Gastrocnemius medialis (tissue), 4 donors: Measurements from ENCODE around the gene ADSS1. TPM values are rescaled to one million over a fixed set of nuclear protein-coding genes. Genes with fewer than 3 reads are reported as not detected.

ENCODE experiments used
- ATAC-seq, 2 donors: fragments of 150-250 bp; one replicate each; pipeline ENCODE4 v1.9.1; 2016
- DNase-seq, 2 donors: peaks; one replicate each; pipeline ENCODE4 v3.0.0-alpha.2; 2019
- H3K27ac ChIP-seq, 4 donors: fragments of 200-600 bp; sonication (generic); 1 replicate in 1 of 4; 2 replicates in 3 of 4; pipeline ENCODE4 v1.5.1; 2016 to 2018; ENCODE audit warnings: mild to moderate bottlenecking in 2 of 4, moderate library complexity in 1 of 4
- H3K27me3 ChIP-seq, 3 donors: fragments of 200-600 bp; sonication (generic) in 2 of 3; 1 replicate in 1 of 3; 2 replicates in 2 of 3; pipeline versions ENCODE4 v1.5.1 to v1.6.0; 2016 to 2019; ENCODE audit warnings: mild to moderate bottlenecking in 1 of 3, moderate library complexity in 1 of 3
- H3K36me3 ChIP-seq, 2 donors: fragments of 200-600 bp; sonication (generic) in 1 of 2; one replicate each; pipeline ENCODE4 v1.5.1; 2017 to 2018
- H3K4me1 ChIP-seq, 2 donors: fragments of 200-600 bp; sonication (generic) in 1 of 2; one replicate each; pipeline ENCODE4 v1.5.1; 2016 to 2017; ENCODE audit warnings: mild to moderate bottlenecking in 2 of 2
- H3K4me3 ChIP-seq, 4 donors: fragments of 200-600 bp; sonication (generic) in 3 of 4; 1 replicate in 1 of 4; 2 replicates in 3 of 4; pipeline ENCODE4 v1.5.1; 2016 to 2019; ENCODE audit warnings: mild to moderate bottlenecking in 2 of 4
- H3K9me3 ChIP-seq, 3 donors: fragments of 200-600 bp; sonication (generic) in 2 of 3; 1 replicate in 1 of 3; 2 replicates in 2 of 3; pipeline ENCODE4 v1.5.1; 2016 to 2019
- CTCF ChIP-seq, 5 experiments: fragments of 450-650 bp in 3 of 5; fragments of 200-600 bp in 2 of 5; sonication (generic) in 2 of 5; IDR thresholded peaks in 4 of 5; conservative IDR thresholded peaks in 1 of 5; 1 replicate in 4 of 5; 2 replicates in 1 of 5; pipeline ENCODE4 v1.5.1; 2016 to 2019; ENCODE audit warnings: antibody characterized with exemption in 5 of 5, mild to moderate bottlenecking in 3 of 5, moderate library complexity in 3 of 5
- POLR2A ChIP-seq, 2 donors: fragments of 450-650 bp; IDR thresholded peaks; one replicate each; pipeline ENCODE4 v1.6.1; 2017; ENCODE audit warnings: antibody characterized with exemption in 2 of 2, mild to moderate bottlenecking in 2 of 2, moderate library complexity in 2 of 2
- in situ Hi-C, 4 donors: fragments of 200-750 bp; cut with MboI; loops; one replicate each; pipeline versions ENCODE4 v1.15.0 to v1.8.0; 2017; ENCODE audit warnings: low sequenced_read_pairs in 4 of 4
- intact Hi-C: fragments of 100-400 bp; cut with DNase I; formaldehyde crosslinking; loops from one replicate; pipeline ENCODE4 v1.15.1; 2023; ENCODE audit warnings: low total_unique reads
- total RNA-seq, 4 donors: library from RNA; depleted of rRNA; stranded (reverse); fragments of >200 nt; gene quantifications; one replicate each; pipeline versions ENCODE4 v1.1.0 to v1.2.3, GENCODE V29; 2016

The ADSS1 gene
- total RNA-seq, 4 donors from 2014 or later: 165 to 577 (median 232) TPM

- H3K4me1 ChIP-seq: peaks cover 25 to 35% of the 10 kb centered on the region in 2 donors
- peak overlapping the region; percentile 56 to 67 (median 58) for H3K4me3 ChIP-seq
- ATAC-seq (no peak), DNase-seq (no peak)
- TF ChIP-seq POLR2A (IDR thresholded peaks at IDR 0.05): no peak
- TF ChIP-seq CTCF (IDR thresholded peaks at IDR 0.05 in 4 of 5, conservative IDR thresholded peaks at IDR 0.05 in 1 of 5): no peak
- in situ Hi-C loops (no loop called here), intact Hi-C loops (no loop called here)
- H3K36me3 ChIP-seq: no peaks in the 10 kb centered on the region
- H3K27ac ChIP-seq: peak overlapping the region; percentile 72 to 84 (median 83)
- no peaks in the 10 kb centered on the region for H3K9me3 ChIP-seq
- H3K27me3 ChIP-seq: no peaks in the 10 kb centered on the region
These were observed 47.1 kb upstream of the ADSS1 start for GRCh38 chr14:104676694-104677511.

- ATAC-seq (peak; percentile 49 to 64), DNase-seq (peak; percentile 49 to 54)
- no peaks in the 10 kb centered on the region for H3K9me3 ChIP-seq
- intact Hi-C loops (no loop called here), in situ Hi-C loops (no loop called here)
- peak overlapping the region; percentile 56 to 67 (median 58) for H3K4me3 ChIP-seq
- no peaks in the 10 kb centered on the region for H3K36me3 ChIP-seq
- TF ChIP-seq POLR2A (IDR thresholded peaks at IDR 0.05) (peak; percentile 33 to 51), CTCF (IDR thresholded peaks at IDR 0.05 in 4 of 5, conservative IDR thresholded peaks at IDR 0.05 in 1 of 5) (no peak)
- peak overlapping the region; percentile 72 to 84 (median 83) for H3K27ac ChIP-seq
- peaks cover 31 to 40% of the 10 kb centered on the region in 2 donors for H3K4me1 ChIP-seq
- no peaks in the 10 kb centered on the region for H3K27me3 ChIP-seq
These were observed 46.3 kb upstream of the ADSS1 start for GRCh38 chr14:104677512-104678332.

GRCh38 chr14:104678346-104678745, 45.7 kb upstream of the ADSS1 start:
- intact Hi-C loops (no loop called here), in situ Hi-C loops (no loop called here)
- Histone ChIP-seq H3K9me3 (no peaks in the 10 kb centered on the region), H3K36me3 (no peaks in the 10 kb centered on the region), H3K27ac (peak overlapping the region; percentile 72 to 84 (median 83)), H3K4me1 (peaks cover 31 to 40% of the 10 kb centered on the region in 2 donors), H3K27me3 (no peaks in the 10 kb centered on the region), H3K4me3 (peak overlapping the region; percentile 56 to 67 (median 58))
- DNase-seq: no peak
- ATAC-seq: no peak
- TF ChIP-seq POLR2A (IDR thresholded peaks at IDR 0.05): no peak
- no peak for TF ChIP-seq CTCF (IDR thresholded peaks at IDR 0.05 in 4 of 5, conservative IDR thresholded peaks at IDR 0.05 in 1 of 5)

- DNase-seq (no peak), ATAC-seq (no peak)
- Histone ChIP-seq H3K27me3 (no peaks in the 10 kb centered on the region), H3K4me3 (no peak overlapping the region), H3K27ac (peak overlapping the region; percentile 72 to 84 (median 83)), H3K9me3 (no peaks in the 10 kb centered on the region), H3K36me3 (no peaks in the 10 kb centered on the region), H3K4me1 (peaks cover 31 to 40% of the 10 kb centered on the region in 2 donors)
- in situ Hi-C loops: no loop called here
- TF ChIP-seq POLR2A (IDR thresholded peaks at IDR 0.05) (no peak), CTCF (IDR thresholded peaks at IDR 0.05 in 4 of 5, conservative IDR thresholded peaks at IDR 0.05 in 1 of 5) (no peak)
- intact Hi-C loops: no loop called here
These were observed 44.9 kb upstream of the ADSS1 start for GRCh38 chr14:104678901-104679705.
